Activated naive CD4-positive, alpha-beta T cell treated with Interleukin-2 at 50 U/mL for 16 hours (primary cell): Measurements from ENCODE around the gene AGBL4.
"Not testable (repeated sequence)": the region's sequence is repeated elsewhere in the genome, so short reads cannot be mapped to it uniquely, and the experiment has no call there.

Source experiments
- DNase-seq: peaks from one replicate; pipeline ENCODE4 v3.0.0-alpha.2; 2020

Gene AGBL4

GRCh38 chr1:49298304-49298703 is 725.5 kb downstream of the AGBL4 start:
- DNase-seq, result no peak

- DNase-seq, result no peak
These were observed 726.0 kb downstream of the AGBL4 start for GRCh38 chr1:49297783-49298182.

DNA sequence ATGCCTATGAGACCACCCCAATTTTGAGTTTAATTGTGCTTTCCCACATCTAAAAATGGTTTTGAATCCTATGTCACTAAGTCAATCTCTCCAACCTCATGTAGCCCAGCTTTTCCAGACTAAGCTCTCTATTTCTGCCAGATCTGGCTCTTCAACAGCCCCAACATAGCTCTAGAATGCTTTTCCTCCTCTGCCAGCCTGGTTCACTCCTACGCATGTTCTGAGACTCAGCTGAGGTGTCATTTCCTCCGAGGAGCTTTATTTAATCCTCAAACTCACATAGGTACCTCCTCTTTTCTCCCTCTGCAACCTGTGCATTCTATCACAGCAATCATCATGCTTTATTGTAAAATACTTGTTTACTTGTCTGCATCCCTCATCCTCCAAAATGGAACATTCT is 729.2 kb downstream of the AGBL4 start:
- DNase-seq, result no peak

GRCh38 chr1:49293016-49293415 is 730.7 kb downstream of the AGBL4 start:
- DNase-seq, result no peak

DNA sequence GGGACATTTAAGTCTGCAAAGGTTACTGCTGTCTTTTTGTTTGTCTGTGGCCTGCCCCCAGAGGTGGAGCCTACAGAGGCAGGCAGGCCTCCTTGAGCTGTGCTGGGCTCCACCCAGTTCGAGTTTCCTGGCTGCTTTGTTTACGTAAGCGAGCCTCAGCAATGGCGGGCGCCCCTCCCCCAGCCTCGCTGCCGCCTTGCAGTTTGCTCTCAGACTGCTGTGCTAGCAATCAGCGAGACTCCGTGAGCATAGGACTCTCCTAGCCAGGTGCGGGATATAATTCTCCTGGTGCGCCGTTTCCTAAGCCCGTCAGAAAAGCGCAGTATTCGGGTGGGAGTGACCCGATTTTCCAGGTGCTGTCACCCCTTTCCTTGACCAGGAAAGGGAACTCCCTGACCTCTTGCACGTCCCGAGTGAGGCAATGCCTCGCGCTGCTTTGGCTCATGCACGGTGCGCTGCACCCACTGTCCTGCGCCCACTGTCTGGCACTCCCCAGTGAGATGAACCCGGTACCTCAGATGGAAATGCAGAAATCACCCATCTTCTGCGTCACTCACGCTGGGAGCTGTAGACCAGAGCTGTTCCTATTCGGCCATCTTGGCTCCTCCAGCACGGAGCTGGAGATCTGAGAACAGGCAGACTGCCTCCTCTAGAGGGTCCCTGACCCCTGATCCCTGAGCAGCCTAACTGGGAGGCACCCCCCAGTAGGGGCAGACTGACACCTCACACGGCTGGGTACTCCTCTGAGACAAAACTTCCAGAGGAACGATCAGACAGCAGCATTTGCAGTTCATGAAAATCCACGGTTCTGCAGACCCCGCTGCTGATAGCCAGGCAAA is 766.3 kb downstream of the AGBL4 start:
- DNase-seq, result not testable (repeated sequence)

- DNase-seq, result no peak
These were observed 770.8 kb downstream of the AGBL4 start for GRCh38 chr1:49252917-49253316.

GRCh38 chr1:49251019-49251784 is 772.6 kb downstream of the AGBL4 start:
- DNase-seq, result no peak

DNA sequence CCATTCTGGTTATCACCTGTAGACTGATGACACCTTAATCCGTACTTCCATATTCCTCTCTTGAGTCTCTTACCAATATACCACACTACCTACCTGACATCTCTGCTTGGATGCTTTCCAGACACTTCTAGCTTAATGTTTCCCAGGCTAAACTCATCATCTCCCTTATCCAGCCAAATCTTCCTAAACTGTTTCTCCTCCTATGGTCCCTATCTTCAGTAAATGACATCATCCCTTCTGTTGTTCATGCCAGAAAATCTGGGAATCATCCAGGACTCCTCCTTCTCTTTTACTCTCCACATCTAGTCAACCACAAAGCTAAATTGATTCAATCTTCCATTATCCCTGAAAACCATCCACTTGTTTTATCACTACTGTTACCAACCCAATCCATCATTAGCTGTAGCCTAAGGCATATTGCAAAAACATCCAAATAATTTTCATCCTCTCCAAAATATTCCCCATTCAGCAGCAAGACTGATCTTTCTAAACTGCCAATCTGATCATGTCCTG is 783.0 kb downstream of the AGBL4 start:
- DNase-seq, result no peak

DNA sequence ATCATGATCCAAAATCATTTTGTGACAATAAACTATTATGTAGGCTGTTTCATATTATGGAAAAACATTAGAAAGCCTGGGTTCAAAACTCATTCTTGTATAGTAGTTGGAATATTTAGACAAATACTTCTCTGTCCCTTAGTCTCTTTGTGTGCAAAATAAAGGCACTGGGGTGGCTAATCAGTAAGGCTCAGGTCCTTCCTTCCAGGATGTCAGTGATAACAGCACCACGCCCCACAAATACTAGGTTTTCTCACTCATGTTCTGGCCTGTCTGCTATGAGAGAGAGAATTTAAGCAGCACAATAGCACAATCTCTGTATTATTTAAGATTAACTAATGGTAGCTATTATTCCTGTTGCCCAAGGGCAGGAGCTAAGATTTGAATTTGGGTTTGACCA is 788.8 kb downstream of the AGBL4 start:
- DNase-seq, result no peak

GRCh38 chr1:49229555-49229954 is 794.2 kb downstream of the AGBL4 start:
- DNase-seq, result no peak

DNA sequence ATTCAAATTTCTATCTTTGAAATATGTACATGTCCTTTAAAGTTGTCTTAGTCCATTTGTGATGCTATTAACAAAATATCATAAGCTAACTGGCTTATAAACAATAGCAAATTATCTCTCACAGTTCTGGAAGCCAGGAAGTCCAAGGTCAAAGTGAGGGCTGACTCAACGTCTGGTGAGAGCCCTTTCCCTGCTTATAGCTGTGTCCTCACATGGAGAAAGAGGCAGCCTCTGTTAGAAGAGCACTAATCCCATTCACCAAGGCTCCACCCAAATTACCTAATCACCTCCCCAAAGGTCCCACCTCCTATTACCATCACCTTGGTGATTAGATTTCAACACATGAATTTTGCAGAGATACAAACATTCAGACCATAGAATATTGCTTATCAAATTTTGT is 797.0 kb downstream of the AGBL4 start:
- no peak for DNase-seq

GRCh38 chr1:49225464-49225863 is 798.3 kb downstream of the AGBL4 start:
- no peak for DNase-seq

DNA sequence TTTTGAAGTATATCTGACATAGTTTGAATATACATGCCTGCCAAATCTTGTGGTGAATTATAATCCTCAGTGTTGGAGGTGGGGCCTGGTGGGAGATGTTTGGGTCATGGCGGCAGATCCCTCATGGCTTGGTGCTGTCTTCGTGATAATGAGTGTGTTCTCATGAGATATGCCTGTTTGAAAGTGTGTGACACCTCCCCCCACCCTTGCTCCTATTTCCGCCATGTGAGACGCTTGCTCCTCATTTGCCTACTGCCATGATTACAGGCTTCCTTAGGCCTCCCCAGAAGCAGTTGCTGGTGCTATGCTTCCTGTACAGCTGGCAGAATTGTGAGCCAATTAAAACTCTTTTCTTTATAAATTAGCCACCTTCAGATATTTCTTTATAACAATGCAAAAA is 810.5 kb downstream of the AGBL4 start:
- no peak for DNase-seq

DNA sequence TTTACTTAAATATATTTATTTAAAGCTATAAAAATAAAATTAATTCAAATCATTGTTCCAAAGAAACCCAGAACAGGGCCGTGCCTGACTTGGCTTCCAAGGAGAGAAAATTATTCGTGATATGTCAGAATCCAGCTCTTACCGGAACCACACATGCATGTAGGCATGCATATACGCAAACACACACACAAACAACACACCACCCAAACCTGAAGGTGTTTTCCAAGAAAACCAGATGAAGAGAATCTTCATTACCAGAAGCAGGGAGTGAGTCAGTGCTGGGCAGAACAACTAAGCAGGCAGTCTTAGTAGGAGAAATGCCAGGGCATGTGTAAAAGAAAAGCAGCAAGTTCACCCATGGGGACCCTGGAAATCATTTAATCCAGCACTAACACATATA is 815.0 kb downstream of the AGBL4 start:
- no peak for DNase-seq

- DNase-seq, result no peak
These were observed 819.0 kb downstream of the AGBL4 start for GRCh38 chr1:49204720-49205119.

DNA sequence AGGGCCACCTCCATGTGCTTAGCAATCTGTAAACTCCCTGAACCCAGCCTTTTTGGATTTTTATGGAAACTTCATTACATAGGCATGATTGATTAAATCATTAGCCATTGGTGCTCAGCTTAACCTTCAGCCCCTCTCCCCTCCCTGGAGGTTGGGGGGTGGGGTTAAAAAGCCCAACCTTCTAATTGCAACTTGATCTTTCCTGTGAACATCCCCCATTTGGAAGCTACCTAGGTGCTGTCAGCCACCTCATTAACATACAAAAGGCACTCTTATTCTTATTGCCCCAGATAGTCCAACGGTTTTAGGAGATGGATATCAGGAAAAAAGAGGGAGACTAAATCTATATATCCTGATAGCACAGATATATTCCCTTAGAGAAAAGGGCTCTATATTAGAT is 823.0 kb downstream of the AGBL4 start:
- no peak for DNase-seq

DNA sequence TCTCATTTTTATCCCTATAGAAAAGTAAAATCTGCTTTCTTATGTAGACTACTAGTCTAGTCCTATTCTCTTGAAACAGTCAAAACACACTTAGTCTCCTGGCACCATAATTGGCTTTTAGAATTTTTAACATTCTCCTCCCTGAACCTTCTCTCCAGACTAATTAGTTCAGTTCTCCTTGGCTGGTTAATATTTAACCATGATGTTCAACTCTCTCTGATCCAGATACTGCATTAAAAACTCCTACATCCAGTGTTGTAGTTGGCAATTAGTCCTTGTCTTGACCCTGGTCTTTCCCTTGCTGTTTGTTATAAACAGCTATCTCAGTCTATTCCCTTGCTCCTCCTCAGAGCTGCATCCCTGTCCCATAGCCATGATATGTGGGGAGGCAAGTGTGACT is 824.2 kb downstream of the AGBL4 start:
- no peak for DNase-seq

GRCh38 chr1:49197081-49197480 is 826.7 kb downstream of the AGBL4 start:
- DNase-seq, result no peak

- no peak for DNase-seq
These were observed 833.6 kb downstream of the AGBL4 start for GRCh38 chr1:49190138-49190537.

DNA sequence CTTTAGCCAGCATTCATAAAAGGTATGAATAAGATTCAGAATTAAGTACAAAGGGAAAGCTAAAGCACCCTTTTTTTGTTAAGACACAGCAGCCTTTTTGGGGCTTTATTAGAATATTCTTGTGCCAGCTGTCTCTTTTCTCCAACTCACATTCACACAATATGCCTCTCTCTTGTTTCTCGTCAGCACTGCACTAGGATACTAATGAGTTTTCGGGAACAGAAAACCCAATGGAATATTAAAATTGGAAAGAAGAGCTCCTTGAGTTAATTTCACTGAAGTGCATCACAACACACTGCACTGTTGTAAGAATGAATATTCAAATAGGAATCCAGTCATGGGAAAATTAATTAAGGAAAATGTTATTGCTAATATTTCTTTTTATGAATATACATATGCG is 836.7 kb downstream of the AGBL4 start:
- no peak for DNase-seq

- no peak for DNase-seq
These were observed 838.2 kb downstream of the AGBL4 start for GRCh38 chr1:49185450-49185980.

GRCh38 chr1:49183489-49183888 is 840.3 kb downstream of the AGBL4 start:
- DNase-seq, result no peak

- no peak for DNase-seq
These were observed 842.7 kb downstream of the AGBL4 start for GRCh38 chr1:49181033-49181432.
